GM21723 (cell line): Measurements from ENCODE around the gene COL6A3.
"Not testable (repeated sequence)": the region's sequence is repeated elsewhere in the genome, so short reads cannot be mapped to it uniquely, and the experiment has no call there.

Experiments
- ATAC-seq: cut with Tn5 transposase; IDR thresholded peaks from one replicate; pipeline ENCODE4 v1.9.1; 2021; ENCODE audit warnings: mild to moderate bottlenecking, moderate library complexity; ENCODE audit not compliant: unreplicated experiment

COL6A3 gene

GRCh38 chr2:237422309-237422708 is 8.3 kb upstream of the COL6A3 start:
- no peak for ATAC-seq

- peak; percentile 55 for ATAC-seq
Measured at GRCh38 chr2:237421542-237422116, 7.7 kb upstream of the COL6A3 start.

DNA sequence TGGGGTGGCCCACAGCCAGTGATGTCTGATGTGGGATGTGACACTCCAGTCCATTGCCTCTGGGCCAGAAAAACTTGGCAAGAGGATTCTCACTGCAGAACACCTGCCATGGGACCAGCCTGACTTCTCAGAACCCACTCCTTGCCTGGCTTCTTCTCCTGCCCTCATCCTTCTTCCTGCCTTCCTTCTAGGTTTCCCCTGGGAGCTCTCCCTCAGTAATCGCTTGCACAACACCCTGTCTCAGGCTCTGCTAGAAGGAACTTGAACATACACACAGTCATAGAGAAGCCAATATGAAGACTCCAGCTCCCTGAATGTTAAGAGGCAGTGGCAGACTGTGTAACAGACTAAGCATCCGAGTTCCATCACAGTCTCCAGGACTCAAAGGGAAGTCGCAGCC is 4.3 kb upstream of the COL6A3 start:
- no peak for ATAC-seq

DNA sequence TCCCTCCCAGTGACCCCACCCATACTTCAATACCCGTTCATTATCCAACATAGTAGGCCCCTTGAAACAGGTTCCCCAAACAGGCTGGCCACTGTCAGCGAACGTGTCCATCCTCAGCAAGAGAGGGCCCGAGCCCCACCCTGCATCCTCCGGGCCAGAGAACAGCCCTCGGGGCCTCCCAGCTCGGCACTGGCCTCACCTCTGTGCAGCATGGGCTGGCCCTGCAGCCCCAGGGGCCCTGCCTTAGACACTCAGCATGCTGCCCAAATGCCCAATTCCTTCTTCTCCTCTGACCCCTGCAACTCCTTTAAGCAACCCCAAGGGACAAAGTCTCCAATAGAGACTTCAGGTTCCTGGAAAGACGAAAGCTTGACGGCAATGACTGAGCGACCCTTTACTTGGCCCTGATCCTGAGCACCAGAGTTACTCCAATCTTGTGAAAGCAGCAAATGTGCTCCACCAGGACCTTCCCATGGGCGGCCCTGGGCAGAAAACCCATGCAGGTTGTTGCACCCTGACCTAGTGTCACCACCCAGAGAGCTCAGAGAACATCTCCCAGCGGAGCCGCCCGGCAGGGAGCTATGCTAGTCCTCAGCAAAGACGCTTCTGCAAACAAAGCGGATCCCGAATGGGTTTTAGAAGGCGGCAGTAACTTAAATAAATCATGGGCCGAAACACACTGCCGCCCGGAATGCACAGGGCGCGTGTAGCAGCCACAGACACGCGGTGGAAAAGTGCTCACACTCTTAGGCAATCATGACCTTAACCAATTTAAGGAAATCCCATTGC is 782 bp downstream of the COL6A3 start:
- ATAC-seq, result no peak

DNA sequence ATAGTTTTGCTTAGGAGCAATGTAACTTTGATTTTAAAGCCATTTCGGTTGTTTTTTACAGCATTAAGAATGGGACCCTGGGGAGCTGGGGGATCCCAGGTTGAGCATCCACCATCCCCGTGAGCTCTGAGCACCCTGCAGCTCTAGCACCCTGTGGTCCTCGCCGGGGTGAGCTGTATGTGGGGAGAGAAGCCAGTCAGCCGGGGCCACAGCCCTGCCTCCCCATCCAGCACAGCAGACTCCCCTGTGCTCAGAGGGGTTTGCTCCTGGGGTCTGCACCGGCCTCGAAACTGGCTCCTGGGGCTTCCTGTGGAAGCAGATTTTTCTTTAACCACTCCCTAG is 1.3 kb downstream of the COL6A3 start:
- ATAC-seq, result no peak

DNA sequence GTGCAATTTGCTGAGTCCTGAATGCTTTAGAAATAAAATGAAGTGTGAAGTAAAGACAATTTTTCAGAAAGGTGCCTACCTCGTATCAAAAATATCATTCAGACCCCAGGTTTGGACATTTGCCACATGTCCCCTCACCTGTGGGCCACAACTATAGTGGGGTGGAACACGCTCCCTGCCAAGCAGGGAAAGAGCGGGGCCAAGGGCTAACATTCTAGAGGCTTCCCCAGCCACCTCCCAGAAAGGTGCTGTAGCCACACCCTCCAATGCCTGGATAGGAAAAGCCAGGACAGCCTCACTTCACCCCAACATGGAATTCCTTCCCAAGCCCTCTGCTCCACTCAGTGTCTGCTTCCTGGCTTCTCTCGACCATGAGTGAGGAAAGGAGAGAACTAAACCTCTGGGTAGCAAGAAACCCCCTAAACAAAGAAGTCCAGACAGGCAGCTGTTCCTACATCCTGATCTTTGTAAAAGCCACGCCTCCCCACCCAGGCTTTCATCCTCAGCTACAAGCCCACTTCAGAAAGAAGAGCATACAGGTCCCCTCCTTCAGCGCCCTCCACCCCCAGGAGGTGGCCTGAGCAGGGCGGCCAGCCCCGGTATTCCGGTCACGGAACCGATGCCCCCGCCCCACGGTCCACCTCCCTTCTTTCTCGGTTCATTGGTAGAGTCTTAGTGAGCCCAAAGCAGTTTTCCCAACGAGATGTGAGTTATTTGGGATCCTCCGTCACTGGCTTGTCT is 2.1 kb downstream of the COL6A3 start:
- ATAC-seq, result no peak

GRCh38 chr2:237411092-237411601 is 2.8 kb downstream of the COL6A3 start:
- no peak for ATAC-seq

GRCh38 chr2:237409263-237409662 is 4.7 kb downstream of the COL6A3 start:
- ATAC-seq, result not testable (repeated sequence)

DNA sequence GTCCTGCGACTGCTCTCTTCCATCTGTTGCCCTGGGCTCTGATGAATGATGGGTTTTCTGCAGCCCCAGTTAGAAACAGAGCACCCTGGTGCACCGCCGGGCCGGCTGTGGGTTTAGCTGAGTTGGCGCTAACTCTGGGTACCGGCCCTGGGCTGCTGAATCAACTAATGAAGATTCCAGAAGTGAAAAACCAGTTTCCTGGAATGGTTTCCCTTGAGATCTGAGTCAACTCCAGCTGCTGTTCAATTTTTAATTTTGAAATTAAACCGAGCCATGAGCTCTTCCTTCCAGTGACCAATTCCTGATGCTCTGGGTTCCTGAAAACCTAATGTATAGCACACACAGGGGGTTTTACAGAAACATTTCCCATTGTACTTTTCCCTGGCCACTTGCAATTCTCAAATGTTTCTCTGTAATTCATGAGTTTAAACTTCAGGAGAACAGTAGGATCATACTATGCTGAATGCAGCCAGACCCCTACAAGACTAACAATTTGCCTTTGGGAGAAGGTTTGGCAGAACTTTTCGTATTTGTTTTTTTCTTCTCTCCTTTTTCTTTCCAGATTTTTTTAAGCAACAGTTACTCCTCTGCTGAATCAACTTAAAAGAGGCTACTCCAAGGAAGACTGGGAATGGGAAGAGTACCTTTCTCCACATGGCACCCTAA is 5.5 kb downstream of the COL6A3 start:
- ATAC-seq, result no peak

GRCh38 chr2:237407700-237408099 is 6.3 kb downstream of the COL6A3 start:
- ATAC-seq, result no peak

DNA sequence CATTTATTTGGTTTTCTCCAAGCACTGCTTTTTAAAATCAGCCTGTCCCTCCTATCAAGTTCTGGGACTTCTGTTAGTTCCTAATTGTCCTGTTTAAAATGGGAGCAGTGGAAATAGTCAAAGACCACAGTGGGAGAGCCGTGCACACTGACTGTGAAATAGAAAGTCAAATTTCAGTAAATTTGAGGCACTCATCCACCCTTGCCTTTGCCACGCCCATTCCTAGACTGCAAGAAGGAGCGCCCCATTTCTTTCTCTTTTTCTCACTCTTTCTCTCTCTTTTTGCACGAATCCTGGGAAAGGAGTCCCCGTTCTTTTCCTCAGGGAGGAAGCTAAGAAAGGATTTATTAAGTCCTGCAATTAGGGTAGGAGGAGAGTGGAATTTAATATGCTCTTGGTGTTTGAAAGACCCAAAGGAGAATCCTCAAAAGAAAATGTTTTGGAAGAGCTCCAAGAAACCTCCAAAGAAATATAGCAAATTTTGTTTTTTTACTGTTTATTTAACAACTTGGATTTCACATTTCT is 7.5 kb downstream of the COL6A3 start:
- ATAC-seq, result no peak

DNA sequence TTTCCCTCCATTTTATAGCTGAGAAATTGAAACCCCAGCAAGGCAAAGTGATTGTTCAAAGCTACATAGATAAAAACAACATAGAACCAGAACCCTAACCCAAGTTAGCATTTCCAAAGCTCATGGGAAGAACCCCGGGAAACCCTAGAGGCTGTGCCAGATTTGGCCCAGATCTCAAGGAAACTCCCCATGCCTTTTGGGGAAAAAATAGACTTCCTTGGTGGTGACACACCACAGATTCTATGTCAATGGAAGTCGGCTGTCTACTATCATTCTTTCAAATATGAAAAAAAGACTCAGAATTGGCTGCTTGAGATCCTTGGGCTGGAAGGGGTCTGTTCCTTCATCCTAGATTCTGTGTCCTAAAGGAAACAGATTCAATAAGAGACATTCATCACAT is 8.4 kb downstream of the COL6A3 start:
- ATAC-seq, result no peak

- ATAC-seq, result no peak
Measured at GRCh38 chr2:237405006-237405559, 8.9 kb downstream of the COL6A3 start.

- no peak for ATAC-seq
Measured at GRCh38 chr2:237404413-237404812, 9.6 kb downstream of the COL6A3 start.

GRCh38 chr2:237403024-237403882 is 10.7 kb downstream of the COL6A3 start:
- no peak for ATAC-seq

DNA sequence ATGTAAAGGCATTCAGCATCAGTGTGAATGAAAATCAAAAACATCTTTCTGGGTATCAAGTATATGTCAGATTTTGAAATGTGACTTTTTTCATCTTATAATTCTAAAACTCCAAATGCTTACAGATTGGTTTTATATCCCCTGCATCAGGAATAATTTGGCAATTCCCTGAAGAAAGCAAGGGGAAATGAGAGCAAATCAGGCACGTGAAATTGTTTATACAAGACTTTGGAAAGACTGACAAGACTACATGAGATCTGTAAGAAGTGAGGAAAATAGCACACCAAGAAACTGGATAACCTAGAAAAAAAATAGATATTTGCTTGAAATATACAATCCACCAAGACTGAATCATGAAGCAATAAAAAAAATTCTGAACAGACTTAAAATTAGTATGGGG is 13.8 kb downstream of the COL6A3 start:
- no peak for ATAC-seq

DNA sequence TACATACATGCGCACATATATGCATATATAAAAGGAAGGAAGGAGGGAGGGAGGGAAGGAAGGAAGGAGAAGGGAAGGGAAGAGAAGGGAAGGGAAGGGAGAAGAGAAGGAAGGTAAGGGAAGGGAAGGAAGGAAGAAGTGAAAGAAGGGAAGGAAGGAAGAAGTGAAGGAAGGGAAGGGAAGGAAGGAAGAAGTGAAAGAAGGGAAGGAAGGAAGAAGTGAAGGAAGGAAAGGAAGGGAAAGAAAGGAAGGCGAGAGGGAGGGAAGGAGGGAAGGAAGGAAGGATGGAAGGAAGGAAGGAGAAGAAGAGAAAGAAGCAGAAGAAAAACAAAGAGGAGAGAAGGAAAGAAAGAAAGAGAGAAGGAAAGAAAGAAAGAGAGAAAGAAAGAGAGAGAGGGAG is 16.9 kb downstream of the COL6A3 start:
- no peak for ATAC-seq

DNA sequence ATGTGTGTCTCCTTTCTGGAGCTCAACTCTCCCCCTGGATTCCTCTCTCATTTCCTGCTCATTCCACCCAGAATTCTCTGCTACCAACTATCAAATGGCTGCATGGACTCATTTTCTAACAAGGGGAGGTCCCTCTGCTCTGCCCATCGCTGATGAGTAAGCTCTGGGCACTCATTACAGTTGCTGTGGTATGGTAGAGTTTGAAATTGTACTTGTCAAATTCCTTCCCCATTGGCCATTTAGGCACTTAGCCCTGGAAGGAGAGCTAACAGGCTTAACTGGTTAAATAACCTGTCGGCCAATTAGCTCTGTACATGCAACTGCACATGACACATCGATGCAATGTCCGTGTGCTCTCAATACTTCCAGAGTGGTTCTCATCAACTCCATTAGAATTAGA is 20.4 kb downstream of the COL6A3 start:
- no peak for ATAC-seq

DNA sequence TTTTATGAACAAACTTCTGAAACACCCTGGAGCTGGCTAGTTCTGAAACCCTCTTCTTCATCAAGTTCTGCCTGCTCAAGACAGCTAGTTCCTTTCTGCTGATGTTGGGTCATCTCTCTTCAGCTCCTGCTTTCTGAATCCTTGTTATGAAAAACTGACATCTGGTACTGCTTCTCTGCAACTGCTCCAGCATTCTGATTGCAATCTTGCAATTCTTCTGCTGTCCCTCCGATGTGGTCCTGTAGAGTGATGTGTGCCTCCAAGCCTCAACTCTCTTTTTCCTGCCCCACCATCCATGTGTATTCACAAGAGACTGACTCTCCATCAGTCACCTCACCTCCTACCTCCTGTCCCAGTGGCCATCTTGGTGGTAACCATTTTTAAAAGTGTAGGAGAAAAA is 21.8 kb downstream of the COL6A3 start:
- ATAC-seq, result no peak

DNA sequence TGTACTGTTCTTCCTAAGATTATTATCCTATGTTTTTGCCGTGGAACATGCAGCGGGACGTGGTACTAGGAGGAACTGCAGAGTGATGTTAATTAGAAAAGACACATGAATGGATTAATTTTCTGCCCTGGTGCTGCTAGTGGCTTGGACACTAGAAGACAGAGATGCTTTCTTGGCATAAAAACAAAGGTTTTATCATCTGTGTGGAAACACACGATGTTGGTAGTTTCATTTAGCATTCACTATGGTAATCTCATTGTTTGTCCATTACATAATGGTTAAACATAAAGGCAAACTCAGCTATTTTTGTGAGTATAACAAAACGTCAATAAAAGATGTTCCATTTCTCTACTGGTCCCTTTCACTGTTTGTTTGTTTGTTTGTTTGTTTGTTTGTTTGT is 22.8 kb downstream of the COL6A3 start:
- ATAC-seq, result no peak
